HG03571 (cell line): ENCODE measurements around the gene CPOX.

Experiments
- ATAC-seq: cut with Tn5 transposase; IDR thresholded peaks from one replicate; pipeline ENCODE4 v1.9.1; 2021; ENCODE audit not compliant: unreplicated experiment

Gene CPOX

GRCh38 chr3:98596541-98597500, 3.4 kb upstream of the CPOX start:
- ATAC-seq: no peak

DNA sequence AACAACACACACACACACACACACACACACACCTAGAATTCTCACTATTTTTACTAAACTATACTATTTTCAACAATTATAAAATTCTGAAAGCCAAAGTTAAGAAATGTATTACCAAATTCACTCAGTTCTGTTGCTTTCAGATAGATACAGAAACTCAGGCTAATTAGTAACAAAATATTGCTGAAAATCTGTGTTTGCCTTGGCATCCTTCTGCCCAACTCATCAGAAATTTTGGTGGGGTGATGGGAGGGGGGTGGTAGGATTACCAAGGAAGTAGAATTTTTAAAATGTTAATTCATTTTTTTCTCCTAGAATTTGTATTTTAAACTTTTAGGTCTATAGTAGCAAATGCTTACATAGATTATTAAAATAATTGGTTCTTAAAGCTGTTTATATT, 2.7 kb upstream of the CPOX start:
- no peak for ATAC-seq

DNA sequence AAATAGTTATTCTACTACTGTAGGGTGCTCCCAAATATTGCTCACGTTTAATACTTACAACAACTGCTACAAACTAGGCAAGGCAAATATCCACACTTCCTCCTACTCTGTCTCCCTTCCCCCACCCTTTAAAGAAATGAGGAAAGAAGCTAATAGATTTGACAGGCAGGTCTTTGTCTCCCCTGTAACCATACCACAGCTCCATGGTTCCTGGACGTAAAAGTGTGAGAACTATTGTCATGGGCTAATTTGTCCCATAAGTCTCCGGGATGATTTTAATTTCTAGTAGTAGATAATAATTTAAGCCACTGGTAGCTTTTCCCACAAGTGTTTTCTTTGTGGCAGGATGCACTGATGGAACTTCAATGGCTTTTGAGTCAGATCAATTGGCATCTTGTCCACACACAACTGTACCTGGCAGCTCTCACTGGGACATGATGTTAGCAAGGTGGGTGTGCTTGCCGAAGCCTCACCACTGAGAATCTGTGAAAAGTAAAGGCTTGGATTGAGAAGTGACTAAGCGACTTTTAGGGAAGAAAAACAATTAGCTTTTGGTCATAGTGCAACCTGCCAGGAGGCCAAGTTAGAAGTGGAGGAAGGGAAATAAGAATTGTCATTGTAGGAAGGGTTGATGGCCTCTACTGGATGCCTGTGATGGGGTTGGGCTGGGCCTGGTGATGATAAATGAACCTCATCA, 1.4 kb upstream of the CPOX start:
- ATAC-seq: no peak

DNA sequence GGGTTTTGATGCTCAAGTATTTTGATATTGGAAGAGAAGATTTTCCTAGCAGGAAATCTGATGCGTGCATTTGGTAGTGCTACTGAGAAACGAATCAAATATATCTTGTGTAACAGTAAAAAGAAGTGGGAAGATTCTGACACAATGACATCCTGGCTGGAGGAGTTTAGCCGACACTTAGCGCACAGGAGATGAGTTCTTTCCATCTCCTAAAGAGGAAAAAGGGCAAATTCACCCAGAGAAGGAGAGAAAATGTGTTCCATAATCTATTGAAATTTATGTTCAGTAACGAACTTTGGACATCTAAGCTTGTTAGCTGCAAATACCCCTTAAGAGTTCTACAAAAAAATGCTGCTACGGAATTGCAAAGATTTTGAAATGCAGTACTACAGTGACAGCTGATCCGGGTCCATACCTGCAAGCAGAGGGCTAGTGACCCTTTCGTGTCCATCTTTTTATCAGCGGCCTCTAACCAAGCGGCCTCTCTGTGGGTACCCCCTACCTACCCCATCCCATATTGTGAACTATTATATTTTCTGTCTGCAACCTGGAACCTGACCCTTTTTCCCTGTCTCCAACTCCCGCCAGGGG, 971 bp downstream of the CPOX start:
- ATAC-seq: no peak

GRCh38 chr3:98589331-98590036, 3.9 kb downstream of the CPOX start:
- no peak for ATAC-seq

DNA sequence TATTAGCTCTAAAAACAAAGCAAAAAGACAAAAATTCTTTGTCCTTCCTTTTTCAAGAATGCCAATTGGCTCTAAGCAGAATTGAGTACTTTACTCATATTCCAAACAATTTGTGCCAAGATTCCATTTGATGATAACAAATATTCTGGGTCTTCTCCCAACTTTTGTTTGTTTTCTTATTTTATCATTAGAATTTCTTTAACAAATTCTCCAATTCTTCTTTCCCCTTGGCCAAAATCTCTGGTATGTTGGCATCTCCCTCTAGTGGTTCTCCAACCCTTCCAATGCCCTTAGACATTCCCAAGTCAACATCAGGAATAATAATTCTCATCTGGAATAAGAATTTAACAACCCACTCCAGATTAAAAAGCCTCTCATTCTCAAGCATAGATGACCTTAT, 5.3 kb downstream of the CPOX start:
- no peak for ATAC-seq

GRCh38 chr3:98587654-98588053, 5.8 kb downstream of the CPOX start:
- no peak for ATAC-seq

GRCh38 chr3:98584547-98584946, 8.9 kb downstream of the CPOX start:
- ATAC-seq: no peak

DNA sequence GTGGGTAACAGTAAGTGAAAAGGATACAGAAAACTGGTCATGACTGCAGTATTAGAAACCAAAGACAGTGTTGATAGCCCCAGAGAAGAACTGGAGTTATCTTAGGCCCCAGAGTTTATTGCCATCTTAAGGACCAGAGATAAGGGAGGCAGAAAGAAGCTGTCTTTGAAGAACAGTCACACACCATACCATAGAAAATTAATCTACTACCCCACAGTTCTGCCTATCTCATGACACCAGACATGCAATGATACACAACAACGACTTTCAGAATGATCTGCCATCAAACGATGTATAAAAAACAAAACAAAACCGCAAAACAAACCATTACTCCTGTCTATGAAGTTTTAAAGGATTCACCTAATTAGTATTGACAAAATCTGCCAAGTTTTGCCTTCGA, 9.6 kb downstream of the CPOX start:
- ATAC-seq: no peak

DNA sequence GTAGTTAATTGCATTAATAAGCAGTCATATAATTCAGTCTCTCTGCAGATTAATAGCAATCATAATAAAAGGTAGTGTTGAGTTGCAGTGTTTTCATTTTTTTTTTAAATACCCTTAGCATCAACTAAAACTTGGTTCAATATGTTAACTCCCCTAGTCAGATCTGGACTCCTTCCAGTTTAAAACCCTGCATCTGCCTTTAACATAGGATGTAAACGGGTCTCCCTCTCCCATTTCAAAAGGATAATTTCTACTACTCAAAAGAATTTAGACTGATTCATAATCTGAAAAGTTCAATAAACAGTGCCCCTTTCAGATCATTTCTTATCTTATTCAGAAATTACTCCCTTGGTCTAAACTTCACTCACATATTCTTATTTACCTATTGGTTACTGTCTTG, 11.4 kb downstream of the CPOX start:
- no peak for ATAC-seq

- no peak for ATAC-seq
Observed at GRCh38 chr3:98581474-98581873, 11.9 kb downstream of the CPOX start.

GRCh38 chr3:98580401-98581386, 12.7 kb downstream of the CPOX start:
- no peak for ATAC-seq

GRCh38 chr3:98577178-98577895, 16.1 kb downstream of the CPOX start:
- ATAC-seq: no peak

DNA sequence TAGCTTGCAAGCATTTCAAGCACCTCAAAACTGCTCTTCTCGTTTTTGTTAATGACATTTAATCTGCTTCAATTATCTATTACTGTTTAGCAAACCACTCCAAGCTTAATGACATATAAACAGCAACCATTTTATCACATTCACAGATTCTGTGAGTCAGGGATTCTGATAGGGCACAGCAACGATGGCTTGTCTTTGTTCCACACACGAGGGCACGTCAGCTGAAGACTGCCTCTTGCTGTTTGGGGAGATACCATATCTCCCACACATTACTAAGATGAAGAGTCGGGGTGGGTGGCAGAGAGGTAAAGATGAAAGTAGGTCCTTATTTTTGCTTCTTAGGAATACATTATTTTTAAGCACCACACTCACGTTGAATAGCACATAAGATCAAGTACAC, 19.3 kb downstream of the CPOX start:
- no peak for ATAC-seq

DNA sequence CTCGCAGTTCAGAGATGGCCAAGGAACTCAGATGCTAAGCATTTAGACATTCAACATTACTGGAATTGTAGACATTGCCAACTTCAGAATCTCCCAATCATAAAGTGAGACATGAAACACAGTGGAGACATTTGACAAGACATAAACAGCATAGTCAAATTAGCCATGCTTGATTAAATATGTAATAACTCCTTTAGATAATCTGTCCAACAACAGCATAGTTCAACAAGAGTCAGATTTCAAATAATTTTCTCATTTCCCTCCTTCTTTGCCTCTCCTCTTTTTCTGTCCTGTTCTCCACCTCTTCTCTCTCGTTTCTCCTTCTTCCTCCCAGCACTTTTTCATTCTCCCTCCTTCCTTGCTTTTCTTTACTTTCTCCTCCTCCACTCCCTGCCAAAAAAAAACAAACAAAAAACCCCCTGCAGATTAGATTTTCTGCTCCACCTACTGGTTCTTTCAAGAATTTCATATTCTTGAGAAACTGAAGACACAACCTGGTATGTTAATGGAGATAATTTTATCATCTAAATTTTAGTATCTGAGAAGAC, 20.2 kb downstream of the CPOX start:
- ATAC-seq: peak; percentile 52

GRCh38 chr3:98568402-98568801, 25.0 kb downstream of the CPOX start:
- no peak for ATAC-seq

DNA sequence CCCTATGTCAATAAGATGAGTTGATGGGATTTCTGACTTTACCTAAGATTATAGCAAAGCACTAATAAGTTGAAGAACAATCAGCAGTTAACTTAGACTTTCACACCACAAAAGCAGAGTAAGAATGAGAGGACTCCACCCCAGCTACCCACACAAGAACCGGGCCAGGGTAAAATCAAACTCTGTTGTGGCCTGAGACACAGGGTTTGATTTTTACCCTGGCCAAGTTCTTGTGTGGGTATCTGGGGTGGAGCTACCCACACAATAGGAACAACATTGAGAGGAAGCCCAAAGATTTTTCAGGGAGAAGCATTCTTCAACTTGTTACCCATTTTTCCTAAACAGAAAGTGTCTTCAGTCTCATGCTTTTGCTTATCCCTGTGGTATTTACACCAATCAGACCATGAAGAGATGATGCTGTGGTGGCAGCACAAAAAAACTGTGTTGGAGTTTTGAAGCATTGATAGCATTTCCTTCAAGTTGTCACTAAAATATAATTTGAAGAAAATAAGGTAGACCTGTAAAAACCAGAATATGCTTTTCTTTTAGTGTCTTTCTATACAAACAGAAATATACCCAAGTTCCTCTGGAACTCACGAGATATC, 25.6 kb downstream of the CPOX start:
- ATAC-seq: peak; percentile 34

DNA sequence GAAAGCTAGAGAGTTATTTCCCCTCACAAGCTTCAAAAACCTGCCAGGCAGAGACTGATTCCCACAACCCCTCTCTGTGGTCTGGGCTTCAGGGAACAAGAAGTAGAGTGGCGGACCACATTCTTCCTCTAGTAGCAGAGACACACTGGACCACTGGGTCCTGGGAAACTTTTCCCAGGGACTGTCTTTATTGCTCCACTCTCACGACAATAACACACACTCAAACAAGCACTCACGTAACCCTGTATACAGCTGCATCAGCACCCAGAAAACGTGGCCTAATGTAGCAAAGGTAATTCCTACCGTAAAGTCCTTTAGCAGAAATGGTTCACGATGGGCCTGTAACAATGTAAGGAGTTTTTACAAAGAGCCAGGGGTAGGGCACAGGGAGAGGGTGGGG, 27.6 kb downstream of the CPOX start:
- ATAC-seq: no peak

DNA sequence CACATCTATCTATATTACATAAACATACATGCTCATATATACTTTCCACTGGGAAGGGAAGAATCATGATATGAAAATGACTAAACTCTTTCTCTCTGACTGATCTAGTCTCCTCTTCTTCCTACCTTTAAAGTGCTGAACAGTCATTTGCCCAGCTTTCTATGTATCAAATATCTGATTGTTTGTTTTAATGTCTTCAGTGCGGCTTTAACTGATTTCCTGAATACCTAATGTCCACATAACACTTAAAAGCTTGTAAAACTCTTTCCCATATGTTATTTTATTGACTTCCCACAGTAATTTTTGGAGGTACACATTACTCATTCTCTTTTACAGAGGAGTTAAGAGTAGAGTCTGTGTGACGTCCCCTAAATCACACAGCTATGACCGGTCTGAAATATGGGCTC, 28.2 kb downstream of the CPOX start:
- no peak for ATAC-seq
